LNCaP clone FGC (cell line): ENCODE measurements around the gene CX3CR1.
"Not testable (repeated sequence)": the region's sequence is repeated elsewhere in the genome, so short reads cannot be mapped to it uniquely, and the experiment has no call there.

ENCODE experiments used
- DNase-seq: peaks from one replicate; pipeline ENCODE4 v3.0.0-alpha.2; 2011; ENCODE audit warnings: low read depth
- H3K4me3 ChIP-seq: 2 replicates; pipeline ENCODE4 v1.5.1; 2011; ENCODE audit warnings: mild to moderate bottlenecking, low read depth, low read length, control low read depth
- TF ChIP-seq, protein P1 (sequence below): IDR thresholded peaks from 2 replicates; pipeline ENCODE4 v1.5.1; 2012; ENCODE audit warnings: mild to moderate bottlenecking; ENCODE audit not compliant: control insufficient read depth, insufficient read depth; ENCODE audit errors: extremely low read depth

CX3CR1 gene

DNA sequence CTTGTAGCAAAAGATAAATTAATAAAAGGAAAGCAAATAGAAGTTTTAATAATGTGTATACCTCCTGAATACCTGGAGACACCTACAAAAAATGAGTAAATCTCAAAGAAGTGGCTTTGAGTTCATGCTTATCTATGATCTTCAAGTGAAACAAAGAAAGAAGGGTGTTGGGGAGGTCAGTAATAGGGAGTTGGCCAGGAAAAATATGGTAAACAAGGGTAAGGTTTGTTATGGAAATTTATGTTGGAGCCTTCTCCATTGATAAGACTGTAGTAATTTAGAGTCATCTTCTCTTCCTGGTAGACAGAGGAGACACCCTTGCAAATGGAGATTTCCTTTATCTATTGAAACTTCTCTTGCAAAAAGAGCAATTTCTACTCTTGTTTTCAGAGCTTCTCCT is 43.1 kb upstream of the CX3CR1 start:
- TF ChIP-seq, protein P1, sequence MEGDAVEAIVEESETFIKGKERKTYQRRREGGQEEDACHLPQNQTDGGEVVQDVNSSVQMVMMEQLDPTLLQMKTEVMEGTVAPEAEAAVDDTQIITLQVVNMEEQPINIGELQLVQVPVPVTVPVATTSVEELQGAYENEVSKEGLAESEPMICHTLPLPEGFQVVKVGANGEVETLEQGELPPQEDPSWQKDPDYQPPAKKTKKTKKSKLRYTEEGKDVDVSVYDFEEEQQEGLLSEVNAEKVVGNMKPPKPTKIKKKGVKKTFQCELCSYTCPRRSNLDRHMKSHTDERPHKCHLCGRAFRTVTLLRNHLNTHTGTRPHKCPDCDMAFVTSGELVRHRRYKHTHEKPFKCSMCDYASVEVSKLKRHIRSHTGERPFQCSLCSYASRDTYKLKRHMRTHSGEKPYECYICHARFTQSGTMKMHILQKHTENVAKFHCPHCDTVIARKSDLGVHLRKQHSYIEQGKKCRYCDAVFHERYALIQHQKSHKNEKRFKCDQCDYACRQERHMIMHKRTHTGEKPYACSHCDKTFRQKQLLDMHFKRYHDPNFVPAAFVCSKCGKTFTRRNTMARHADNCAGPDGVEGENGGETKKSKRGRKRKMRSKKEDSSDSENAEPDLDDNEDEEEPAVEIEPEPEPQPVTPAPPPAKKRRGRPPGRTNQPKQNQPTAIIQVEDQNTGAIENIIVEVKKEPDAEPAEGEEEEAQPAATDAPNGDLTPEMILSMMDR, result no peak
- H3K4me3 ChIP-seq, result no peak overlapping the region
- no peak for DNase-seq

DNA sequence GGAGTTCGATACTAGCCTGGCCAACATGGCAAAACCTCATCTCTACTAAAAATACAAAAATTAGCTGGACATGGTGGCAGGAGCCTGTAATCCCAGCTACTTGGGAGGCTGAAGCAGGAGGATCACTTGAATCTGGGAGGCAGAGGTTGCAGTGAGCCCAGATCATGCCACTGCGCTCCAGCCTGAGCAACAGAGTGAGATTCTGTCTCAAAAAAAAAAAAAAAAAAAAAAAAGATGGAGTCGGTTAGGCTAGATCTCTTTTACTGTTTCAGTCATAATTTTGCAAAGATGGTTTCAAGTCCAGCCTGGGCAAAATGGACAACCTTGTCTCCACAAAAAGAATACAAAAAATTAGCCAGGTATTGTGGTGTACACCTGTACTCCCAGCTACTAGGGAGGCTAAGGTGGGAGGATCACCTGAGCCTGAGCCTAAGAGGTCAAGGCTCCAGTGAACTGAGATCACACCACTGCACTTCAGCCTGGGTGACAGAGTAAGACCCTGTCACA is 42.4 kb upstream of the CX3CR1 start:
- not testable (repeated sequence) for H3K4me3 ChIP-seq, DNase-seq

DNA sequence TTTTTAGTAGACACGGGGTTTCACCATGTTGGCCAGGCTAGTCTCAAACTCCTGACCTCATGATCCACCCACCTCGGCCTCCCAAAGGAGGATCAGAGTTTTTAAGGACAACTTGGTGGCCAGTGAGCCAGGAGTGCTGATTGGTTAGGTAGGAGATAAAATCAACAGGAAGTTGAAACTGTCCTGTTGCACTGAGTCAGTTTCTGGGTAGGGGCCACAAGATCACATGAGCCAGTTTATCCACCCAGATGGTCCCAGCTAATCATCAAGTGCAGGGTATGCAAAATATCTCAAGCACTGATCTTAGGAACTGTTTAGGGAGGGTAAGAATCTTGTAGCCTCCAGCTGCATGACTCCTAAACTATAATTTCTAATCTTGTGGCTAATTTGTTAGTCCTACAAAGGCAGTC is 41.7 kb upstream of the CX3CR1 start:
- DNase-seq, H3K4me3 ChIP-seq: not testable (repeated sequence)

DNA sequence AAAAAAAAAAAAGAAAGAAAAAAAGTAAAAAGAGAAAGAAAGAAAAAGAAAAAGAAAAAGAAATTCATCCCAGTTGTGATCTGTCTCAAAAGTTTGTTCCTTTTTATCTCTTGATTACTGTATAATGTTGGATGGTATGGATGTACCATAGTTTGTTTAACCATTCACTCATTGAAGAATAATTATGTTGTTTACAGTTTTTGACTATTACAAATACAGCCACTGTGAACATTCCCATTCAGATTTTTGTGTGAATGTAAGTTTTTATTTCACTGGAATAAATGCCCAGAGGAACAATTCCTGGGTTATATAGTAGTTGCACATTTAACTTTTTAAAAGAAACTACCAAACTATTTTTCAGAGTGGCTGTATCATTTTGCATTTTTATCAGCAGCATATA is 39.4 kb upstream of the CX3CR1 start:
- TF ChIP-seq, protein P1, result no peak
- DNase-seq, result no peak
- H3K4me3 ChIP-seq, result no peak overlapping the region

DNA sequence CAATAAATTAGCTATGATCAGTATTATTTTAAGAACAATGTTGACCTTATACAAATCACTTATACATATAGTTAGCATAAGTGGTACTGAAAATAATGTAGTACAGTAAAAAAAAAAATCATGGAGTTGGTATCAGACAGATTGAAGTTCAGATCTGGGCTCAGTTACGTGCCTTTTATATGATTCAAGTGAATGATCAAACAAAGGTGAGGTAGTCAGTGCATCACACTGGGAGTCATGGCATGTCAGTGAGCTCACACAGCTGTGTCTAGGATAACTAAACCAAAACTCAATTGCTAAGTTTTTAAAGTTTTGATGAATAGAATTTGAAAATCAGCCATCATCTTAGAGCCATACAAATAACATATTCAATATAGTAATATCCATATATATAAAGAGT is 38.5 kb upstream of the CX3CR1 start:
- no peak for DNase-seq
- TF ChIP-seq, protein P1, result no peak
- H3K4me3 ChIP-seq, result no peak overlapping the region

DNA sequence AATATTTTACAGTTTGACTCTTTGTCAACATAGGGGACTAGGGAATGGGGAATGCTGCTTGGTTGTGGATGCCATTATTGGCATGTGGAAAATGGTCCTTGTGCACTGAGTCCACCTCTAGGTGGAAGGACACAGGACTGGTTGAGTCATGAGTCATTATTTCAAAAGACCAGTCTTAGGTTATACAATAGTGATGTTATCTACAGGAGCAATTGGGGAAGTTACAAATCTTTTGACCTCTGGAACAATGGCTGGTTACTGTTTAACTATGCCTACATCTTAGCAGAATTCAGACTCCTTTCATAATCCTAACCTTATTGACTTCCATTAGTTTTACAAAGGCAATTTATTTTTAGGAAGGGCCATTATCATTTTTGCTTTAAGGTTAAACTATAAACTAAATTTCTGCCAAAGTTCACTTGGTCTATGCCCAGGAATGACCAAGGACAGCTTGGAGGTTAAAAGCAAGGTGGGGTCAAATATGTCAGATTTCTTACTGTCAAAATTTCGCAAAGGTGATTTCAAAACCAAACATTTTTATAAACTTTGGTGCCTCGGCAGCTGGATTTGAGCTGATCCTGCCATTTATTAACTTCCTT is 37.8 kb upstream of the CX3CR1 start:
- no peak for DNase-seq

DNA sequence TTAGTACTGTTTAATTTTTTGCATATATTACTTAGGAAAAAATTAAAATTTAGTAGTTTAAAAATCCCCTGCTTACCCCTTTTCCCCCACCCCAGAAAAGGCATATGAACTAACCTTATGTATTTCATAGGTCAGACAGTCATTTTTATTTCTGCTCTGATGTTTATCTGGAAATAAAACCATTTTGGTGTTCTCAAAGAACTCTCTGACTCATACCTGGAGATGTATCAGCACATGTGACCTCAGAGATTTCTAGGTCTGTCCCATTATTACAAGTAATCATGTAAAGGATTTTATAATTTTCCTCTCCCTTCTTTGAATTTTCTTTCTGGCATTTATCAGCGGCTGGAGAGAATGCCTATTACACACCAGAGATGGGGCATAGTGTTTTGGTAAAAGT is 35.6 kb upstream of the CX3CR1 start:
- TF ChIP-seq, protein P1, result no peak

More for the DNA sequence above, 37.8 kb upstream of the CX3CR1 start:
- TF ChIP-seq, protein P1, result no peak
- H3K4me3 ChIP-seq, result no peak overlapping the region

DNA sequence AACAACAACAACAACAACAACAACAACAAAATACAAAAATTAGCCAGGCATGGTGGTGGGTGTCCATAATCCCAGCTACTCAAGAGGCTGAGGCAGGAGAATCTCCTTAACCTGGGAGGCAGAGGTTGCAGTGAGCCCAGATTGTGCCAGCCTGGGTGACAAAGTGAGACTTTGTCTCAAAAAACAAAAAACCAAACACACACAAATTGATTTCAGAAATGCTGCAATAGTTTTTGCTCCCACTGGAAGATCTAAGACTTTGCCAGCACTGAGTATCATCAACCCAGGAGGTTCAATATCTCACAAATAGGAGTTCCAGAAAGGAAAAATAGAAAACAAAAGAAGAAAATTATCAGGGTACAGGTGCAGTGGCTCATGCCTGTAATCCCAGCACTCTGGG is 33.5 kb upstream of the CX3CR1 start:
- DNase-seq, result no peak
- TF ChIP-seq, protein P1, result no peak

More for the DNA sequence above, 35.6 kb upstream of the CX3CR1 start:
- no peak overlapping the region for H3K4me3 ChIP-seq
- no peak for DNase-seq

More for the DNA sequence above, 33.5 kb upstream of the CX3CR1 start:
- H3K4me3 ChIP-seq, result no peak overlapping the region
